RCC 7860 (cell line): Measurements from ENCODE around the gene TMEM51.

ENCODE experiments used
- DNase-seq: peaks from one replicate; pipeline ENCODE4 v3.0.0-alpha.2; 2015; ENCODE audit warnings: low spot score
- FAIRE-seq: peaks from 2 replicates; lab custom pipeline; 2012; peaks lifted over from hg19 to GRCh38; lab: Jason Lieb, UNC

TMEM51 gene

GRCh38 chr1:15152318-15153183 is 996 bp upstream of the TMEM51 start:
- FAIRE-seq (peak; percentile 70), DNase-seq (peak; percentile 74)

- FAIRE-seq (no peak), DNase-seq (peak; percentile 42)
These were observed 414 bp downstream of the TMEM51 start for GRCh38 chr1:15153842-15154479.

GRCh38 chr1:15154480-15155036 is 1.0 kb downstream of the TMEM51 start:
- DNase-seq (peak; percentile 14), FAIRE-seq (no peak)

- DNase-seq: no peak
- FAIRE-seq: no peak
These were observed 1.6 kb downstream of the TMEM51 start for GRCh38 chr1:15155191-15155590.

GRCh38 chr1:15155888-15156741 is 2.6 kb downstream of the TMEM51 start:
- FAIRE-seq (no peak), DNase-seq (no peak)

- DNase-seq: no peak
- no peak for FAIRE-seq
These were observed 3.3 kb downstream of the TMEM51 start for GRCh38 chr1:15156807-15157380.

- no peak for FAIRE-seq
- DNase-seq: no peak
These were observed 4.2 kb downstream of the TMEM51 start for GRCh38 chr1:15157524-15158399.

- DNase-seq (peak; percentile 91), FAIRE-seq (peak; percentile 90)
These were observed 5.1 kb downstream of the TMEM51 start for GRCh38 chr1:15158506-15159165.

GRCh38 chr1:15159166-15159555 is 5.6 kb downstream of the TMEM51 start:
- FAIRE-seq: no peak

GRCh38 chr1:15160626-15161025 is 7.1 kb downstream of the TMEM51 start:
- FAIRE-seq (no peak), DNase-seq (no peak)

More at GRCh38 chr1:15159166-15159555, 5.6 kb downstream of the TMEM51 start:
- no peak for DNase-seq

GRCh38 chr1:15167386-15167785 is 13.8 kb downstream of the TMEM51 start:
- DNase-seq (peak; percentile 10), FAIRE-seq (peak; percentile 15)

- FAIRE-seq (peak; percentile 98), DNase-seq (peak; percentile 95)
These were observed 14.9 kb downstream of the TMEM51 start for GRCh38 chr1:15168479-15168878.

GRCh38 chr1:15170071-15170470 is 16.5 kb downstream of the TMEM51 start:
- FAIRE-seq: no peak

GRCh38 chr1:15171271-15171908 is 17.8 kb downstream of the TMEM51 start:
- no peak for FAIRE-seq
- no peak for DNase-seq

More at GRCh38 chr1:15170071-15170470, 16.5 kb downstream of the TMEM51 start:
- no peak for DNase-seq

GRCh38 chr1:15172405-15173259 is 19.1 kb downstream of the TMEM51 start:
- DNase-seq: no peak

GRCh38 chr1:15173863-15174614 is 20.5 kb downstream of the TMEM51 start:
- DNase-seq (no peak), FAIRE-seq (no peak)

More at GRCh38 chr1:15172405-15173259, 19.1 kb downstream of the TMEM51 start:
- peak; percentile 44 for FAIRE-seq

GRCh38 chr1:15174615-15174983 is 21.1 kb downstream of the TMEM51 start:
- DNase-seq: no peak
- no peak for FAIRE-seq
